ENCODE data around the gene INAFM2. TPM values are rescaled to one million over a fixed set of nuclear protein-coding genes. Genes with fewer than 3 reads are reported as not detected.

Gene INAFM2
- total RNA-seq, 1 experiment from 2014 or later: 25.4 TPM

DNA sequence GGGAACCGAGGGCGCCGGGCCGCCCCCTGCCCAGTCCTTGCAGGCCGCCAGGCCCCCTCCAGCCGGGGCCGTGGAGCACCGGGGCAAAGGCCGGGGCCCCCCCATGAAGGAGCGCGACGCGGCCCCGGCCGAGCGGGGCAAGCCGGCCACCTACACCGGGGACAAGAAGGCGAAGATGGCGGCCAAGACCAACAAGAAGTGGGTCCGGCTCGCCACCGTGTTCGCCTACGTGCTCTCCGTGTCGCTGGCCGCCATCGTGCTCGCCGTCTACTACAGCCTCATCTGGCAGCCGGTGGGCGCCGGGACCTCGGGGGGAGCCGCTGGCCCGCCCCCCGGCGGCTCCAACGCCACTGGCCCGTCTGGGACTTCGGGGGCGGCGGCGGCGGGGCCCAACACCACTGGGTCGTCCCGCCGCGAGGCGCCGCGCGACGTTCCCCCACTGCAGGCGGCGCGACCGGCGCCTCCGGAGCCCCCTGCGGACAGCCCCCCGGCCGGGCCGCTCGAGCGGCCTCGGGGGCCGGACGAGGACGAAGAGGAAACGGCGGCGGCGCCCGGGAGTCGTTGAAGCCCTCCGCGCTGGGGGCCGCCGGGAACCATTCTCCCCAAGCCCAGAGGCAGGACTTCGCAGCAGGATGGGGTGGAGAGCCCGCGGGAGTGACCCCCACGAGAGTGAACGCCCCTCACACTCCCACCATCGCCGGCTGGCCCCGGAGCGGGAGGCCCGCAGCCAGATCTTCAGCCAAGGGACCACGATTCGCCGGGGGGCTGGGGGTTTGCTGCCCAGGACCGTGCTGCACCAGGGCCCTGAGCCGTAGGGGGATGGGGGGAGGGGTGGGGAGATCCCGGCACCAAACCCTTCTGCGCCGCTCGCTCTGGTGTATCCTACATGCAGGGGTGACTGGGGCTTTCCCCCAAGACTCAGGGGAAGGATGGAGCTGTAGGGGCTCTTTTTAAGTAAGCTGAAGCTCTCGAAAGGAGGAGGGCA lies 753 bp downstream of the INAFM2 start:
- no peak overlapping the region for H3T11ph ChIP-seq (ENCODE audit: low read length)
- H3K14ac ChIP-seq (ENCODE audit: insufficient read depth, low read length): no peak overlapping the region
- no peak overlapping the region for H3K9ac ChIP-seq (ENCODE audit: extremely low read depth, insufficient read length, low read length)
- peak overlapping the region; percentile 58 for H3K4me2 ChIP-seq (ENCODE audit: insufficient read depth, insufficient read length, low read length)
- H4K5ac ChIP-seq (ENCODE audit: insufficient read length, low read depth, low read length): no peak overlapping the region
- H3K27me3 Mint-ChIP-seq (ENCODE audit: low read depth): peaks cover 38% of the 10 kb centered on the region
- no peak overlapping the region for H2AK5ac ChIP-seq (ENCODE audit: insufficient read length, low read length)
- no peaks in the 10 kb centered on the region for H3K79me2 ChIP-seq (ENCODE audit: insufficient read depth, low read length)
- no peak overlapping the region for H2AFZ ChIP-seq (ENCODE audit: low read length)
- H2BK5ac ChIP-seq (ENCODE audit: insufficient read length, low read length): no peak overlapping the region
- no peak overlapping the region for H3K27ac ChIP-seq (ENCODE audit: insufficient read length, low read depth, low read length)
- H2BK15ac ChIP-seq (ENCODE audit: low read depth, low read length): no peak overlapping the region
- H4K91ac ChIP-seq (ENCODE audit: insufficient read length, low read depth, low read length): no peak overlapping the region
- H3K27ac Mint-ChIP-seq: no peak overlapping the region; a peak in 1 of 7 replicates
- H3K9me3 ChIP-seq (ENCODE audit: control insufficient read depth, low read depth, low read length): no peaks in the 10 kb centered on the region
- H3K4me1 Mint-ChIP-seq: peaks cover 61 to 66% of the 10 kb centered on the region in 2 experiments
- peak overlapping the region; percentile 67 to 85 for H3K4me3 Mint-ChIP-seq
- H2BK120ac ChIP-seq (ENCODE audit: low read depth, low read length, poor library complexity, severe bottlenecking): no peak overlapping the region
- peaks cover 10% of the 10 kb centered on the region for H3K23me2 ChIP-seq (ENCODE audit: insufficient read length, low read depth, low read length, poor library complexity, severe bottlenecking)
- no peaks in the 10 kb centered on the region for H4K20me1 ChIP-seq (ENCODE audit: control insufficient read depth, insufficient read depth, insufficient read length)
- H3K79me1 ChIP-seq (ENCODE audit: insufficient read depth, low read depth, low read length, poor library complexity, severe bottlenecking): no peaks in the 10 kb centered on the region
- peaks cover 2 to 17% (median 6%) of the 10 kb centered on the region in 3 experiments; a peak in 4 of 7 replicates for H3K36me3 Mint-ChIP-seq (ENCODE audit: insufficient read depth in 1 of 3, low read depth in 3 of 3)
- no peak overlapping the region for H3K23ac ChIP-seq (ENCODE audit: insufficient read length, low read depth, low read length)
- no peaks in the 10 kb centered on the region; the same call in 1 of the 2 replicates for H3K27me3 ChIP-seq (ENCODE audit: insufficient read depth, low read length)
- H2BK12ac ChIP-seq (ENCODE audit: insufficient read length, low read depth, low read length): no peak overlapping the region
- no peak overlapping the region for H3K56ac ChIP-seq (ENCODE audit: insufficient read length, low read depth, low read length)
- no peak for DNase-seq
- no peak overlapping the region for H2BK20ac ChIP-seq (ENCODE audit: low read depth, low read length, poor library complexity, severe bottlenecking)
- no CpG with 5 or more reads among the region's 101 CpGs for WGBS (ENCODE audit: extremely low coverage, insufficient read length, low lambda C conversion rate)
- TF ChIP-seq CTCF (conservative IDR thresholded peaks at IDR 0.05): no peak
- H3K18ac ChIP-seq (ENCODE audit: insufficient read length, low read depth, low read length): no peak overlapping the region
- no peak overlapping the region for H4K8ac ChIP-seq (replicated peaks; ENCODE audit: insufficient read length, low read depth, low read length)
- no peak overlapping the region for H3K4ac ChIP-seq (ENCODE audit: low read depth, low read length)
- peaks cover 25% of the 10 kb centered on the region; the same call in 1 of the 2 replicates for H3K4me1 ChIP-seq (ENCODE audit: insufficient read depth, low read length)
- H3K9me3 Mint-ChIP-seq: peaks cover 0 to 6% of the 10 kb centered on the region in 2 experiments; a peak in 1 of 5 replicates
